ENCODE data around the gene AMZ2.
"Not testable (repeated sequence)": the region's sequence is repeated elsewhere in the genome, so short reads cannot be mapped to it uniquely, and the experiment has no call there.

AMZ2 gene
- total RNA-seq, result 82.0 to 108 reads per million in 2 donors

- DNase-seq, result peak; percentile 94 to 99 (median 95)
These were observed at the start of gene AMZ2 for GRCh38 chr17:68247445-68248198. AMZ2 (plus strand) TSS chr17:68248043; CDS start chr17:68250188, 2,145 bp downstream.

- DNase-seq, result peak in 3 of 5 experiments; percentile 35 to 61 (median 35)
These were observed 48.7 kb upstream of the AMZ2 start for GRCh38 chr17:68198931-68199836.

GRCh38 chr17:68199837-68200688 lies 47.8 kb upstream of the AMZ2 start:
- DNase-seq, result no peak

- peak; percentile 43 to 77 (median 62) for DNase-seq
These were observed 47.0 kb upstream of the AMZ2 start for GRCh38 chr17:68200689-68201417.

GRCh38 chr17:68201418-68201771 lies 46.4 kb upstream of the AMZ2 start:
- DNase-seq, result not testable (repeated sequence)

- DNase-seq, result not testable (repeated sequence)
These were observed 45.5 kb upstream of the AMZ2 start for GRCh38 chr17:68202321-68202720.

- peak in 1 of 5 experiments; percentile 31 for DNase-seq
These were observed 43.1 kb upstream of the AMZ2 start for GRCh38 chr17:68204736-68205135.

GRCh38 chr17:68205251-68205807 lies 42.5 kb upstream of the AMZ2 start:
- peak; percentile 84 to 94 (median 87) for DNase-seq

- DNase-seq, result peak in 2 of 5 experiments; percentile 43 to 65
These were observed 41.8 kb upstream of the AMZ2 start for GRCh38 chr17:68205808-68206720.

- DNase-seq, result no peak
These were observed 40.1 kb upstream of the AMZ2 start for GRCh38 chr17:68207651-68208253.

GRCh38 chr17:68208651-68209050 lies 39.2 kb upstream of the AMZ2 start:
- DNase-seq, result not testable (repeated sequence)

GRCh38 chr17:68209191-68209900 lies 38.5 kb upstream of the AMZ2 start:
- DNase-seq, result not testable (repeated sequence)

- no peak for DNase-seq
These were observed 37.1 kb upstream of the AMZ2 start for GRCh38 chr17:68210570-68211315.

GRCh38 chr17:68213428-68214411 lies 34.1 kb upstream of the AMZ2 start:
- not testable (repeated sequence) for DNase-seq

- DNase-seq, result not testable (repeated sequence)
These were observed 32.4 kb upstream of the AMZ2 start for GRCh38 chr17:68215453-68215852.

- DNase-seq, result not testable (repeated sequence)
These were observed 28.4 kb upstream of the AMZ2 start for GRCh38 chr17:68219429-68219828.

- DNase-seq, result not testable (repeated sequence)
These were observed 27.7 kb upstream of the AMZ2 start for GRCh38 chr17:68220186-68220585.
